Heart left ventricle (tissue), 13 donors: Measurements from ENCODE around the gene SMC6.

Experiments used
- CTCF ChIP-seq, 12 donors: fragments of 200-600 bp; sonication (generic) in 4 of 12; IDR thresholded peaks; one replicate each; pipeline versions ENCODE4 v1.5.0 to v1.8.0; 2018 to 2022; ENCODE audit warnings: antibody characterized with exemption in 12 of 12, mild to moderate bottlenecking in 5 of 12
- POLR2A ChIP-seq, 2 donors: fragments of 450-650 bp; IDR thresholded peaks; one replicate each; pipeline ENCODE4 v1.6.1; 2017; ENCODE audit warnings: antibody characterized with exemption in 2 of 2, mild to moderate bottlenecking in 2 of 2, moderate library complexity in 2 of 2
- donor health status: ischemic (EF 13 %, LVEDD 7.1; RV severe dilation, severe dysfunction).
- donor health status: DM: no; HTN: yes; CAD: no.
- donor health status: DM: no; HTN: no; CAD: no.
- donor health status: ischemic (EF 25% LVEDD 6.9; RV normal size, moderate dysfunction).
- donor health status: ischemic (EF 25% LVEDD 5.7; RV mildly dilated, moderate dysfunction).
- donor health status: ischemic (EF 35%, LVEDD 5.7; RV mildly dilated, moderate dysfunction).
- donor health status: nonischemic (EF 11% LVEDD 7.7; RV severe dilation, severe dysfunction).
- donor health status: DM: yes; HTN: yes; CAD: no.
- donor health status: PGD.
- donor health status: ischemic (EF 29% LVEDD 5.4; RV normal size, mild dysfunction).
- donor health status: nonischemic (EF 23%, LVEDD 6.1; RV moderate dilation, normal function).

- no peak for TF ChIP-seq POLR2A (IDR thresholded peaks at IDR 0.05)
- no peak for TF ChIP-seq CTCF (IDR thresholded peaks at IDR 0.05)
Measured at GRCh38 chr2:17793803-17794354, 40.3 kb upstream of the SMC6 start.
